NCI-H82 (cell line): ENCODE data around the gene ARHGAP22.

Experiments
- DNase-seq: peaks from one replicate; lab custom pipeline; 2025; lab: John Stamatoyannopoulos, UW

Gene ARHGAP22

GRCh38 chr10:48633381-48634197 lies 28.7 kb upstream of the ARHGAP22 start:
- no peak for DNase-seq

GRCh38 chr10:48632166-48632565 lies 27.3 kb upstream of the ARHGAP22 start:
- DNase-seq = no peak

- peak; percentile 68 for DNase-seq
Measured at GRCh38 chr10:48627984-48628609, 23.2 kb upstream of the ARHGAP22 start.

GRCh38 chr10:48626986-48627731 lies 22.3 kb upstream of the ARHGAP22 start:
- DNase-seq = no peak

GRCh38 chr10:48626447-48626846 lies 21.6 kb upstream of the ARHGAP22 start:
- DNase-seq = no peak

GRCh38 chr10:48625826-48626134 lies 20.9 kb upstream of the ARHGAP22 start:
- no peak for DNase-seq

GRCh38 chr10:48623607-48624132 lies 18.8 kb upstream of the ARHGAP22 start:
- DNase-seq = no peak

- DNase-seq = no peak
Measured at GRCh38 chr10:48623009-48623408, 18.1 kb upstream of the ARHGAP22 start.

- DNase-seq = no peak
Measured at GRCh38 chr10:48620719-48621118, 15.8 kb upstream of the ARHGAP22 start.

- DNase-seq = no peak
Measured at GRCh38 chr10:48616436-48616835, 11.6 kb upstream of the ARHGAP22 start.

GRCh38 chr10:48614481-48615390 lies 9.9 kb upstream of the ARHGAP22 start:
- no peak for DNase-seq

- no peak for DNase-seq
Measured at GRCh38 chr10:48613016-48613415, 8.1 kb upstream of the ARHGAP22 start.

- no peak for DNase-seq
Measured at GRCh38 chr10:48612236-48612943, 7.5 kb upstream of the ARHGAP22 start.

- no peak for DNase-seq
Measured at GRCh38 chr10:48611133-48611532, 6.3 kb upstream of the ARHGAP22 start.

- DNase-seq = no peak
Measured at GRCh38 chr10:48610585-48611093, 5.8 kb upstream of the ARHGAP22 start.

- DNase-seq = no peak
Measured at GRCh38 chr10:48609899-48610584, 5.2 kb upstream of the ARHGAP22 start.

- DNase-seq = no peak
Measured at GRCh38 chr10:48609441-48609840, 4.6 kb upstream of the ARHGAP22 start.

- DNase-seq = no peak
Measured at GRCh38 chr10:48608976-48609375, 4.1 kb upstream of the ARHGAP22 start.

- DNase-seq = peak; percentile 58
Measured at GRCh38 chr10:48608279-48608681, 3.4 kb upstream of the ARHGAP22 start.
